ENCODE data around the gene ZNF557.
"Not testable (repeated sequence)": the region's sequence is repeated elsewhere in the genome, so short reads cannot be mapped to it uniquely, and the experiment has no call there.

- not testable (repeated sequence) for TF ChIP-seq CTCF, POLR2A, EP300, POLR2AphosphoS5 (IDR thresholded peaks at IDR 0.05)
Observed at GRCh38 chr19:7041563-7041962, 27.9 kb upstream of the ZNF557 start.

Data from gastroesophageal sphincter (tissue), 3 donors.